ENCODE measurements around the gene MBP.

The MBP gene

GRCh38 chr18:77079954-77080682 is 52.5 kb downstream of the MBP start:
- DNase-seq: peak; percentile 42

- no peak for DNase-seq
Observed at GRCh38 chr18:77079088-77079487, 53.5 kb downstream of the MBP start.

- DNase-seq: no peak
Observed at GRCh38 chr18:77078690-77079070, 53.9 kb downstream of the MBP start.

- DNase-seq: peak; percentile 67
Observed at GRCh38 chr18:77077941-77078689, 54.5 kb downstream of the MBP start.

- DNase-seq: no peak
Observed at GRCh38 chr18:77077401-77077800, 55.2 kb downstream of the MBP start.

GRCh38 chr18:77076111-77076510 is 56.5 kb downstream of the MBP start:
- DNase-seq: no peak

- no peak for DNase-seq
Observed at GRCh38 chr18:77074431-77074830, 58.2 kb downstream of the MBP start.

- no peak for DNase-seq
Observed at GRCh38 chr18:77073336-77074093, 59.1 kb downstream of the MBP start.

- no peak for DNase-seq
Observed at GRCh38 chr18:77072566-77072965, 60.0 kb downstream of the MBP start.

GRCh38 chr18:77071711-77072292 is 60.8 kb downstream of the MBP start:
- DNase-seq: no peak

GRCh38 chr18:77071061-77071460 is 61.5 kb downstream of the MBP start:
- DNase-seq: no peak

- DNase-seq: no peak
Observed at GRCh38 chr18:77070627-77071026, 62.0 kb downstream of the MBP start.

GRCh38 chr18:77069931-77070330 is 62.7 kb downstream of the MBP start:
- DNase-seq: no peak

GRCh38 chr18:77069482-77069881 is 63.1 kb downstream of the MBP start:
- no peak for DNase-seq

- peak; percentile 65 for DNase-seq
Observed at GRCh38 chr18:77068321-77069312, 64.0 kb downstream of the MBP start.

- DNase-seq: peak; percentile 91
Observed at GRCh38 chr18:77067291-77068061, 65.1 kb downstream of the MBP start.

- DNase-seq: no peak
Observed at GRCh38 chr18:77066689-77067088, 65.9 kb downstream of the MBP start.

- no peak for DNase-seq
Observed at GRCh38 chr18:77066101-77066500, 66.5 kb downstream of the MBP start.

- DNase-seq: peak; percentile 96
Observed at GRCh38 chr18:77065221-77065981, 67.2 kb downstream of the MBP start.

- DNase-seq: peak; percentile 79
Observed at GRCh38 chr18:77063260-77063659, 69.3 kb downstream of the MBP start.

Data from hematopoietic multipotent progenitor cell treated with erythropoietin and hydrocortisone succinate and interleukin-3 and kit ligand, for 4 days (in vitro differentiated cells).